ENCODE measurements around the gene MPRIP. TPM values are rescaled to one million over a fixed set of nuclear protein-coding genes. Genes with fewer than 3 reads are reported as not detected.
A peak's percentile ranks its signal among the peaks of the same experiment; 100 is the strongest.

Gene MPRIP
- total RNA-seq, 1 experiment from 2014 or later: 140 TPM

DNA sequence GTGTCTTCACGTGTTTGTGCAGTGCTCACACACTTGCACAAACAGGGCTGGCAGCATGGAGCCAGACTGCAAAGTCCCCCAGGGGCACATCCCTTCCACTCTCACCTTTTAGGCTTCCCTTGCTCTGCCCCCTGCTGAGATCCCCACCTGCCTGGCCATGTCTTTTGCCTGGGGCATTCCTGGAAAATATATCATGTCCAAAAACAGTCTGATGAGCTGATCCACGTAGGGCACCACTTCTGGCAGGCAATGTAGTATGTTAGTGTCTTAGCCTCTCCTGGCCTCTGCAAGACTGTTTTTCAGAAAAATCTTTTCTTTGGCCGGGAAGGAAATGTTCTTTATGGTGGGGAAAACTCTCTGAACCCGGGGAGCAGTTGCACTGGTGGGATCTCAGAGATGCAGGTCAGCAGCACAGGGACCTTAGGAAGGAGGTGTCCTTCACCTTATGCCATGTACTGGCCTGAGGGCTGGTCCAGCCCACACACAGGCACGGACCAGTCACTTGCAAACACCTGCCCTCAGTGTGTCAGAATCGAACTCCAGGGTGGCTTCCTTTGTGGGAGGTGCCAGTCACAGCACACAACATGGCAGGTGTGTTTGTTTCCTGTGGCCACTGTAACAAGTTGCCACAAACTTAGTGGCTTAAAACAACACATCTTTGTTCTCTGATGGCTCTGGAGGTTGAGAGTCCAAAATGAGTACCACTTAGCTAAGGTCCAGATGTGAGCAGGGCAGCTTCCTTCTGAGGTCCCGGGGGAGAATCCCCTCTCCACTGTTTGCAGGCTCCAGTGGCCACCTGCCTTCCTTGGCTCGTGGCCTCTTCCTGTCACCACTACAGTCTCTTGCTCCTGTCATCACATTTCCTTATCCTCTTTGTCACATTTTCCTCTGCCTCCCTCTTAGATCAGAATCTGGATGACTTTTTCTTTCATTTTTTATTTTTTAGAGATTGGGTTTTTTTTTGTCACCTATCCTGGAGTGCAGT lies 46.6 kb downstream of the MPRIP start:
- no peak for ATAC-seq
- ChIA-PET POLR2A (interaction anchor here (0.6 kb wide), 1 partner anchor 1014 kb away, joined by 3 read pairs; no protein-coding TSS in a partner anchor), CTCF (interaction anchor here (1.1 to 2.3 kb wide), 2 partner anchors 10 to 53 kb away, joined by 3 to 8 read pairs; no protein-coding TSS in a partner anchor)
- Mint-ChIP-seq H3K4me1 (peaks cover 28% of the 10 kb centered on the region), H3K27me3 (ENCODE audit: low read depth) (no peaks in the 10 kb centered on the region), H3K4me3 (no peak overlapping the region), H3K36me3 (peaks cover 2% of the 10 kb centered on the region), H3K27ac (peak overlapping the region; percentile 25; the same call in 1 of the 2 replicates), H3K9me3 (no peaks in the 10 kb centered on the region)
- TF ChIP-seq GRHL2 (CRISPR knock-in tag; IDR thresholded peaks at IDR 0.05; ENCODE audit: insufficient replicate concordance, severe bottlenecking): no peak
- no peak for TF ChIP-seq PRRX2 (CRISPR knock-in tag; IDR thresholded peaks at IDR 0.05)
- no peak for TF ChIP-seq FOXJ3 (CRISPR knock-in tag; IDR thresholded peaks at IDR 0.05; ENCODE audit: borderline replicate concordance)
- no peak for TF ChIP-seq HMGA2 (CRISPR knock-in tag; IDR thresholded peaks at IDR 0.05)
- TF ChIP-seq, protein P1, sequence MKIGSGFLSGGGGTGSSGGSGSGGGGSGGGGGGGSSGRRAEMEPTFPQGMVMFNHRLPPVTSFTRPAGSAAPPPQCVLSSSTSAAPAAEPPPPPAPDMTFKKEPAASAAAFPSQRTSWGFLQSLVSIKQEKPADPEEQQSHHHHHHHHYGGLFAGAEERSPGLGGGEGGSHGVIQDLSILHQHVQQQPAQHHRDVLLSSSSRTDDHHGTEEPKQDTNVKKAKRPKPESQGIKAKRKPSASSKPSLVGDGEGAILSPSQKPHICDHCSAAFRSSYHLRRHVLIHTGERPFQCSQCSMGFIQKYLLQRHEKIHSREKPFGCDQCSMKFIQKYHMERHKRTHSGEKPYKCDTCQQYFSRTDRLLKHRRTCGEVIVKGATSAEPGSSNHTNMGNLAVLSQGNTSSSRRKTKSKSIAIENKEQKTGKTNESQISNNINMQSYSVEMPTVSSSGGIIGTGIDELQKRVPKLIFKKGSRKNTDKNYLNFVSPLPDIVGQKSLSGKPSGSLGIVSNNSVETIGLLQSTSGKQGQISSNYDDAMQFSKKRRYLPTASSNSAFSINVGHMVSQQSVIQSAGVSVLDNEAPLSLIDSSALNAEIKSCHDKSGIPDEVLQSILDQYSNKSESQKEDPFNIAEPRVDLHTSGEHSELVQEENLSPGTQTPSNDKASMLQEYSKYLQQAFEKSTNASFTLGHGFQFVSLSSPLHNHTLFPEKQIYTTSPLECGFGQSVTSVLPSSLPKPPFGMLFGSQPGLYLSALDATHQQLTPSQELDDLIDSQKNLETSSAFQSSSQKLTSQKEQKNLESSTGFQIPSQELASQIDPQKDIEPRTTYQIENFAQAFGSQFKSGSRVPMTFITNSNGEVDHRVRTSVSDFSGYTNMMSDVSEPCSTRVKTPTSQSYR (CRISPR knock-in tag; IDR thresholded peaks at IDR 0.05): no peak
- no peak for TF ChIP-seq IRF2 (CRISPR knock-in tag; IDR thresholded peaks at IDR 0.05; ENCODE audit: borderline replicate concordance, low read depth)
- no peak for TF ChIP-seq MXD4 (CRISPR knock-in tag; IDR thresholded peaks at IDR 0.05; ENCODE audit: borderline replicate concordance)
- no peak for TF ChIP-seq TP53 (CRISPR knock-in tag; IDR thresholded peaks at IDR 0.05)
- DNase-seq (ENCODE audit: low spot score): peak; percentile 9

- no peaks in the 10 kb centered on the region for H3K9me3 Mint-ChIP-seq
- H3K27me3 Mint-ChIP-seq (ENCODE audit: low read depth): no peaks in the 10 kb centered on the region
- H3K4me3 Mint-ChIP-seq: no peak overlapping the region
- peaks cover 40% of the 10 kb centered on the region for H3K4me1 Mint-ChIP-seq
- ChIA-PET CTCF (interaction anchor here (0.6 to 2.3 kb wide), 2 partner anchors 52 to 124 kb away, joined by 5 to 8 read pairs; no protein-coding TSS in a partner anchor), POLR2A (interaction anchor here (0.6 kb wide), 1 partner anchor 1013 kb away, joined by 3 read pairs; no protein-coding TSS in a partner anchor)
- TF ChIP-seq IRF1 (CRISPR knock-in tag; IDR thresholded peaks at IDR 0.05): no peak
- no peak for TF ChIP-seq NR2C2 (CRISPR knock-in tag; IDR thresholded peaks at IDR 0.05)
- TF ChIP-seq TEAD4 (CRISPR knock-in tag; IDR thresholded peaks at IDR 0.05): no peak
- TF ChIP-seq RORB (CRISPR knock-in tag; IDR thresholded peaks at IDR 0.05): no peak
- DNase-seq (ENCODE audit: low spot score) (peak; percentile 5), ATAC-seq (no peak)
- peak overlapping the region; percentile 20; the same call in 1 of the 2 replicates for H3K27ac Mint-ChIP-seq
- H3K36me3 Mint-ChIP-seq: no peaks in the 10 kb centered on the region; the same call in none of the 2 replicates
Measured at GRCh38 chr17:17089796-17090641, 47.8 kb downstream of the MPRIP start.

- POLR2A ChIA-PET: no interaction called here
- CTCF ChIA-PET: interaction anchor here (0.6 to 2.3 kb wide), 2 partner anchors 51 to 125 kb away, joined by 5 to 8 read pairs; no protein-coding TSS in a partner anchor
- TF ChIP-seq NR3C1 (CRISPR knock-in tag; conservative IDR thresholded peaks at IDR 0.05; ENCODE audit: low read depth) (no peak), ZNF138 (CRISPR knock-in tag; conservative IDR thresholded peaks at IDR 0.05) (no peak)
- TF ChIP-seq, protein P2, sequence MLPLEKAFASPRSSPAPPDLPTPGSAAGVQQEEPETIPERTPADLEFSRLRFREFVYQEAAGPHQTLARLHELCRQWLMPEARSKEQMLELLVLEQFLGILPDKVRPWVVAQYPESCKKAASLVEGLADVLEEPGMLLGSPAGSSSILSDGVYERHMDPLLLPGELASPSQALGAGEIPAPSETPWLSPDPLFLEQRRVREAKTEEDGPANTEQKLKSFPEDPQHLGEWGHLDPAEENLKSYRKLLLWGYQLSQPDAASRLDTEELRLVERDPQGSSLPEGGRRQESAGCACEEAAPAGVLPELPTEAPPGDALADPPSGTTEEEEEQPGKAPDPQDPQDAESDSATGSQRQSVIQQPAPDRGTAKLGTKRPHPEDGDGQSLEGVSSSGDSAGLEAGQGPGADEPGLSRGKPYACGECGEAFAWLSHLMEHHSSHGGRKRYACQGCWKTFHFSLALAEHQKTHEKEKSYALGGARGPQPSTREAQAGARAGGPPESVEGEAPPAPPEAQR (CRISPR knock-in tag; IDR thresholded peaks at IDR 0.05): no peak
- TF ChIP-seq, protein P3, sequence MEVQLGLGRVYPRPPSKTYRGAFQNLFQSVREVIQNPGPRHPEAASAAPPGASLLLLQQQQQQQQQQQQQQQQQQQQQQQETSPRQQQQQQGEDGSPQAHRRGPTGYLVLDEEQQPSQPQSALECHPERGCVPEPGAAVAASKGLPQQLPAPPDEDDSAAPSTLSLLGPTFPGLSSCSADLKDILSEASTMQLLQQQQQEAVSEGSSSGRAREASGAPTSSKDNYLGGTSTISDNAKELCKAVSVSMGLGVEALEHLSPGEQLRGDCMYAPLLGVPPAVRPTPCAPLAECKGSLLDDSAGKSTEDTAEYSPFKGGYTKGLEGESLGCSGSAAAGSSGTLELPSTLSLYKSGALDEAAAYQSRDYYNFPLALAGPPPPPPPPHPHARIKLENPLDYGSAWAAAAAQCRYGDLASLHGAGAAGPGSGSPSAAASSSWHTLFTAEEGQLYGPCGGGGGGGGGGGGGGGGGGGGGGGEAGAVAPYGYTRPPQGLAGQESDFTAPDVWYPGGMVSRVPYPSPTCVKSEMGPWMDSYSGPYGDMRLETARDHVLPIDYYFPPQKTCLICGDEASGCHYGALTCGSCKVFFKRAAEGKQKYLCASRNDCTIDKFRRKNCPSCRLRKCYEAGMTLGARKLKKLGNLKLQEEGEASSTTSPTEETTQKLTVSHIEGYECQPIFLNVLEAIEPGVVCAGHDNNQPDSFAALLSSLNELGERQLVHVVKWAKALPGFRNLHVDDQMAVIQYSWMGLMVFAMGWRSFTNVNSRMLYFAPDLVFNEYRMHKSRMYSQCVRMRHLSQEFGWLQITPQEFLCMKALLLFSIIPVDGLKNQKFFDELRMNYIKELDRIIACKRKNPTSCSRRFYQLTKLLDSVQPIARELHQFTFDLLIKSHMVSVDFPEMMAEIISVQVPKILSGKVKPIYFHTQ (CRISPR knock-in tag; IDR thresholded peaks at IDR 0.05): no peak
Measured at GRCh38 chr17:17090642-17091103, 48.4 kb downstream of the MPRIP start.

More at GRCh38 chr17:17090642-17091103, 48.4 kb downstream of the MPRIP start:
- no peak overlapping the region for H3K4me3 Mint-ChIP-seq
- H3K9me3 Mint-ChIP-seq: no peaks in the 10 kb centered on the region
- H3K36me3 Mint-ChIP-seq: no peaks in the 10 kb centered on the region; the same call in none of the 2 replicates
- no peaks in the 10 kb centered on the region for H3K27me3 Mint-ChIP-seq (ENCODE audit: low read depth)
- no peak for DNase-seq (ENCODE audit: low spot score)
- H3K27ac Mint-ChIP-seq: no peak overlapping the region
- no peak for ATAC-seq
- peaks cover 46% of the 10 kb centered on the region for H3K4me1 Mint-ChIP-seq
